Measurements from ENCODE around the gene VWA3B. TPM values are rescaled to one million over a fixed set of nuclear protein-coding genes. Genes with fewer than 3 reads are reported as not detected.

VWA3B gene
- total and polyA plus RNA-seq, 2 experiments from 2014 or later: not detected

- H3K36me3 ChIP-seq (ENCODE audit: low read depth): no peaks in the 10 kb centered on the region
- H3K4me1 ChIP-seq (ENCODE audit: insufficient read depth): 0 out of 2 replicates have a peak, but pooled peaks cover 6% of the 10 kb centered on the region
- no peaks in the 10 kb centered on the region for H4K20me1 ChIP-seq (ENCODE audit: insufficient read depth)
- 66 to 68% methylated on average over 5 of the region's 5 CpGs for whole genome bisulfite sequencing, 2 experiments (ENCODE audit: low coverage in 1 of 2, low lambda C conversion rate in 2 of 2, missing lambda C conversion rate in 2 of 2)
- H3K9ac ChIP-seq: no peak overlapping the region
- H2AFZ ChIP-seq: no peak overlapping the region
- TF ChIP-seq EZH2phosphoT487 (IDR thresholded peaks at IDR 0.05; ENCODE audit: insufficient read depth, low read depth) (no peak), EZH2 (IDR thresholded peaks at IDR 0.05; ENCODE audit: insufficient read depth, poor library complexity, severe bottlenecking) (no peak)
- H3K27me3 ChIP-seq (replicated peaks; ENCODE audit: insufficient read depth): peaks cover 57% of the 10 kb centered on the region
- no peaks in the 10 kb centered on the region for H3K79me2 ChIP-seq (ENCODE audit: insufficient read depth)
- H3K9me2 ChIP-seq (ENCODE audit: insufficient read depth): no peaks in the 10 kb centered on the region
- H3K9me3 ChIP-seq (ENCODE audit: low read depth): no peaks in the 10 kb centered on the region
- no peak for DNase-seq
- no peak overlapping the region for H3K4me3 ChIP-seq
- H3F3A ChIP-seq (ENCODE audit: insufficient read depth): no peaks in the 10 kb centered on the region
- H3K27ac ChIP-seq: no peak overlapping the region
- in situ Hi-C loops (cut with MboI): no loop called here
- no peak overlapping the region for H3K4me2 ChIP-seq (ENCODE audit: unreplicated experiment)
These were observed 2.7 kb upstream of the VWA3B start for GRCh38 chr2:98084151-98084868.

- Histone ChIP-seq H4K20me1 (ENCODE audit: insufficient read depth) (no peaks in the 10 kb centered on the region), H2AFZ (no peak overlapping the region), H3K4me3 (no peak overlapping the region), H3K9me2 (ENCODE audit: insufficient read depth) (no peaks in the 10 kb centered on the region), H3K9ac (no peak overlapping the region), H3K27me3 (replicated peaks; ENCODE audit: insufficient read depth) (peaks cover 61% of the 10 kb centered on the region), H3K4me2 (ENCODE audit: unreplicated experiment) (no peak overlapping the region), H3K27ac (no peak overlapping the region), H3K4me1 (ENCODE audit: insufficient read depth) (0 out of 2 replicates have a peak, but pooled peaks cover 6% of the 10 kb centered on the region), H3K9me3 (ENCODE audit: low read depth) (no peaks in the 10 kb centered on the region), H3F3A (ENCODE audit: insufficient read depth) (no peaks in the 10 kb centered on the region), H3K79me2 (ENCODE audit: insufficient read depth) (no peaks in the 10 kb centered on the region), H3K36me3 (ENCODE audit: low read depth) (no peaks in the 10 kb centered on the region)
- in situ Hi-C loops (cut with MboI): no loop called here
- no peak for DNase-seq
- TF ChIP-seq EZH2 (IDR thresholded peaks at IDR 0.05; ENCODE audit: insufficient read depth, poor library complexity, severe bottlenecking) (no peak), EZH2phosphoT487 (IDR thresholded peaks at IDR 0.05; ENCODE audit: insufficient read depth, low read depth) (no peak)
- WGBS, 2 experiments (ENCODE audit: low coverage in 1 of 2, low lambda C conversion rate in 2 of 2, missing lambda C conversion rate in 2 of 2): 59 to 65% methylated on average over 3 of the region's 3 CpGs
These were observed 2.1 kb upstream of the VWA3B start for GRCh38 chr2:98084869-98085238.

- Histone ChIP-seq H3K27ac (no peak overlapping the region), H3K4me3 (no peak overlapping the region), H3K9ac (no peak overlapping the region), H3K79me2 (ENCODE audit: insufficient read depth) (no peaks in the 10 kb centered on the region), H2AFZ (no peak overlapping the region), H3K9me3 (ENCODE audit: low read depth) (no peaks in the 10 kb centered on the region), H3K27me3 (replicated peaks; ENCODE audit: insufficient read depth) (peaks cover 66% of the 10 kb centered on the region), H3K4me1 (ENCODE audit: insufficient read depth) (0 out of 2 replicates have a peak, but pooled peaks cover 6% of the 10 kb centered on the region), H3K36me3 (ENCODE audit: low read depth) (no peaks in the 10 kb centered on the region), H3K9me2 (ENCODE audit: insufficient read depth) (no peaks in the 10 kb centered on the region), H3F3A (ENCODE audit: insufficient read depth) (no peaks in the 10 kb centered on the region), H3K4me2 (ENCODE audit: unreplicated experiment) (no peak overlapping the region), H4K20me1 (ENCODE audit: insufficient read depth) (no peaks in the 10 kb centered on the region)
- TF ChIP-seq EZH2phosphoT487 (IDR thresholded peaks at IDR 0.05; ENCODE audit: insufficient read depth, low read depth) (no peak), EZH2 (IDR thresholded peaks at IDR 0.05; ENCODE audit: insufficient read depth, poor library complexity, severe bottlenecking) (no peak)
- WGBS, 2 experiments (ENCODE audit: low coverage in 1 of 2, low lambda C conversion rate in 2 of 2, missing lambda C conversion rate in 2 of 2): 31 to 37% methylated on average over 5 of the region's 5 CpGs
- in situ Hi-C loops (cut with MboI): no loop called here
- no peak for DNase-seq
These were observed 1.3 kb upstream of the VWA3B start for GRCh38 chr2:98085649-98086048.

GRCh38 chr2:98087447-98088020 is 567 bp downstream of the VWA3B start:
- Histone ChIP-seq H3K79me2 (ENCODE audit: insufficient read depth) (no peaks in the 10 kb centered on the region), H2AFZ (peak overlapping the region; percentile 79), H3K9me3 (ENCODE audit: low read depth) (no peaks in the 10 kb centered on the region), H3K27ac (no peak overlapping the region), H3K9me2 (ENCODE audit: insufficient read depth) (no peaks in the 10 kb centered on the region), H3K27me3 (replicated peaks; ENCODE audit: insufficient read depth) (peaks cover 62% of the 10 kb centered on the region), H3K9ac (peak overlapping the region; percentile 50), H3K4me3 (peak overlapping the region; percentile 70), H4K20me1 (ENCODE audit: insufficient read depth) (no peaks in the 10 kb centered on the region), H3K36me3 (ENCODE audit: low read depth) (no peaks in the 10 kb centered on the region), H3K4me2 (ENCODE audit: unreplicated experiment) (peak overlapping the region; percentile 95), H3K4me1 (ENCODE audit: insufficient read depth) (0 out of 2 replicates have a peak, but pooled peaks cover 6% of the 10 kb centered on the region), H3F3A (ENCODE audit: insufficient read depth) (no peaks in the 10 kb centered on the region)
- TF ChIP-seq EZH2phosphoT487 (IDR thresholded peaks at IDR 0.05; ENCODE audit: insufficient read depth, low read depth) (no peak), EZH2 (IDR thresholded peaks at IDR 0.05; ENCODE audit: insufficient read depth, poor library complexity, severe bottlenecking) (no peak)
- in situ Hi-C loops (cut with MboI): no loop called here
- DNase-seq: peak; percentile 9
- WGBS, 2 experiments (ENCODE audit: low coverage in 1 of 2, low lambda C conversion rate in 2 of 2, missing lambda C conversion rate in 2 of 2): 28 to 29% methylated on average over 13 of the region's 13 CpGs
